NCI-H2196 treated with DMSO at 0.1 percent for 48 hours (cell line): ENCODE results near the gene PCSK5.
"Not testable (repeated sequence)": the region's sequence is repeated elsewhere in the genome, so short reads cannot be mapped to it uniquely, and the experiment has no call there.

ENCODE experiments used
- DNase-seq: peaks from one replicate; lab custom pipeline; 2025; ENCODE audit not compliant: unreplicated experiment; lab: John Stamatoyannopoulos, UW

Gene PCSK5

GRCh38 chr9:75889577-75889976 is 896 bp upstream of the PCSK5 start:
- DNase-seq, result no peak

- DNase-seq, result no peak
Measured at GRCh38 chr9:75889977-75890471, 449 bp upstream of the PCSK5 start.

- DNase-seq, result no peak
Measured at GRCh38 chr9:75891277-75891741, 836 bp downstream of the PCSK5 start.

GRCh38 chr9:75891771-75892215 is 1.3 kb downstream of the PCSK5 start:
- DNase-seq, result no peak

GRCh38 chr9:75892216-75892911 is 1.9 kb downstream of the PCSK5 start:
- no peak for DNase-seq

GRCh38 chr9:75893106-75893505 is 2.6 kb downstream of the PCSK5 start:
- no peak for DNase-seq

- DNase-seq, result no peak
Measured at GRCh38 chr9:75894566-75894965, 4.1 kb downstream of the PCSK5 start.

GRCh38 chr9:75895112-75895511 is 4.6 kb downstream of the PCSK5 start:
- no peak for DNase-seq

GRCh38 chr9:75896193-75896592 is 5.7 kb downstream of the PCSK5 start:
- no peak for DNase-seq

- not testable (repeated sequence) for DNase-seq
Measured at GRCh38 chr9:75900893-75901524, 10.5 kb downstream of the PCSK5 start.

- DNase-seq, result no peak
Measured at GRCh38 chr9:75903785-75904360, 13.4 kb downstream of the PCSK5 start.

GRCh38 chr9:75904364-75904763 is 13.9 kb downstream of the PCSK5 start:
- no peak for DNase-seq

GRCh38 chr9:75906531-75906930 is 16.1 kb downstream of the PCSK5 start:
- DNase-seq, result no peak

- no peak for DNase-seq
Measured at GRCh38 chr9:75907329-75907728, 16.9 kb downstream of the PCSK5 start.

- DNase-seq, result no peak
Measured at GRCh38 chr9:75907923-75908322, 17.4 kb downstream of the PCSK5 start.

- no peak for DNase-seq
Measured at GRCh38 chr9:75909776-75910175, 19.3 kb downstream of the PCSK5 start.

- no peak for DNase-seq
Measured at GRCh38 chr9:75910731-75911130, 20.3 kb downstream of the PCSK5 start.

GRCh38 chr9:75911390-75911789 is 20.9 kb downstream of the PCSK5 start:
- no peak for DNase-seq

GRCh38 chr9:75912951-75913350 is 22.5 kb downstream of the PCSK5 start:
- no peak for DNase-seq

GRCh38 chr9:75914002-75914401 is 23.5 kb downstream of the PCSK5 start:
- DNase-seq, result no peak

GRCh38 chr9:75914883-75915452 is 24.5 kb downstream of the PCSK5 start:
- DNase-seq, result no peak

- no peak for DNase-seq
Measured at GRCh38 chr9:75918154-75918553, 27.7 kb downstream of the PCSK5 start.
